Stomach (tissue), 9 donors: ENCODE results near the gene ELMOD3. TPM values are rescaled to one million over a fixed set of nuclear protein-coding genes. Genes with fewer than 3 reads are reported as not detected.
"Not testable (repeated sequence)": the region's sequence is repeated elsewhere in the genome, so short reads cannot be mapped to it uniquely, and the experiment has no call there.

Experiments used
- DNase-seq, 2 donors: peaks; one replicate each; pipeline versions ENCODE4 v3.0.0 to v3.0.0-alpha.2; 2013 to 2019
- H3K27ac ChIP-seq, 5 donors: fragments of 200-600 bp in 4 of 5; sonication (generic) in 4 of 5; one replicate each; pipeline ENCODE4 v1.5.1; 2013 to 2019; ENCODE audit warnings: mild to moderate bottlenecking in 1 of 5, moderate library complexity in 1 of 5
- H3K27me3 ChIP-seq, 3 donors: fragments of 200-600 bp; sonication (generic); one replicate each; pipeline ENCODE4 v1.5.1; 2017 to 2019; ENCODE audit warnings: mixed run types in 1 of 3
- H3K36me3 ChIP-seq, 4 donors: fragments of 200-600 bp; sonication (generic); 1 replicate in 3 of 4; 2 replicates in 1 of 4; pipeline ENCODE4 v1.5.1; 2016 to 2019
- H3K4me1 ChIP-seq, 4 donors: fragments of 200-600 bp; sonication (generic); one replicate each; pipeline ENCODE4 v1.5.1; 2016 to 2019
- H3K4me3 ChIP-seq, 4 donors: fragments of 200-600 bp; sonication (generic) in 3 of 4; one replicate each; pipeline ENCODE4 v1.5.1; 2016 to 2019; ENCODE audit warnings: mild to moderate bottlenecking in 1 of 4
- H3K9me3 ChIP-seq, 4 donors: fragments of 200-600 bp; sonication (generic); one replicate each; pipeline ENCODE4 v1.5.1; 2016 to 2019
- CTCF ChIP-seq, 7 experiments: fragments of 450-650 bp in 4 of 7; fragments of 200-600 bp in 3 of 7; sonication (generic) in 3 of 7; IDR thresholded peaks; one replicate each; pipeline ENCODE4 v1.5.1; 2016 to 2019; ENCODE audit warnings: antibody characterized with exemption in 7 of 7, control low read depth in 2 of 7, mild to moderate bottlenecking in 1 of 7
- EP300 ChIP-seq: sonication (generic); formaldehyde crosslinking; IDR thresholded peaks from one replicate; pipeline ENCODE4 v1.6.1; 2017; ENCODE audit warnings: antibody characterized with exemption
- POLR2A ChIP-seq, 4 donors: fragments of 450-650 bp; IDR thresholded peaks; one replicate each; pipeline ENCODE4 v1.6.1; 2016; ENCODE audit warnings: antibody characterized with exemption in 4 of 4, control low read depth in 2 of 4, mild to moderate bottlenecking in 1 of 4, moderate library complexity in 1 of 4
- POLR2AphosphoS5 ChIP-seq, 3 donors: sonication (generic); formaldehyde crosslinking; IDR thresholded peaks; one replicate each; pipeline ENCODE4 v1.6.1; 2016; ENCODE audit warnings: antibody characterized with exemption in 3 of 3
- WGBS, 5 donors: extraction: QIAGEN DNeasy Blood & Tissue Kit in 3 of 5; methylation state at CpG; one replicate each; pipeline versions ENCODE4 v1.1.5 to v1.1.7; 2013 to 2018; 5-methylcytosine and 5-hydroxymethylcytosine counted together
- intact Hi-C: fragments of 100-400 bp; cut with DNase I; formaldehyde crosslinking; loops from one replicate; pipeline ENCODE4 v1.15.1; 2023; ENCODE audit warnings: low total_unique reads
- polyA plus RNA-seq, 3 donors: library from polyadenylated mRNA; stranded (reverse); fragments of 200-250 nt; gene quantifications; one replicate each; pipeline ENCODE4 v1.2.3, GENCODE V29; 2013
- total RNA-seq, 5 donors: library from RNA; depleted of rRNA; stranded (reverse); fragments of >200 nt; gene quantifications; one replicate each; pipeline versions ENCODE4 v1.1.0 to v1.2.3, GENCODE V29; 2014 to 2016
- donor health status: healthy with polysubstance abuse.
- donor health status: Bipolar disorder and iron deficiency.
- donor health status: healthy.

ELMOD3 gene
- total and polyA plus RNA-seq, 8 donors: 13.4 to 43.8 (median 19.3) TPM

GRCh38 chr2:85411405-85411748 lies 56.8 kb downstream of the ELMOD3 start:
- no peak for TF ChIP-seq EP300
- TF ChIP-seq POLR2A (IDR thresholded peaks at IDR 0.05): no peak
- no peak for TF ChIP-seq CTCF (IDR thresholded peaks at IDR 0.05)
- TF ChIP-seq POLR2AphosphoS5 (IDR thresholded peaks at IDR 0.05): no peak
- no peak for DNase-seq
- WGBS, 5 donors: 91 to 99% (median 92%) methylated on average over 5 of the region's 5 CpGs
- no peaks in the 10 kb centered on the region for H3K9me3 ChIP-seq
- peak overlapping the region in 2 of 5 donors; percentile 66 to 84 for H3K27ac ChIP-seq
- intact Hi-C loops: no loop called here
- H3K27me3 ChIP-seq: peaks cover 0 to 4% (median 0%) of the 10 kb centered on the region in 3 donors
- no peak overlapping the region for H3K4me3 ChIP-seq
- no peaks in the 10 kb centered on the region for H3K36me3 ChIP-seq
- peaks cover 12 to 86% (median 52%) of the 10 kb centered on the region in 4 donors for H3K4me1 ChIP-seq

- peak; percentile 62 to 94 for DNase-seq
- Histone ChIP-seq H3K27ac (peak overlapping the region; percentile 74 to 87 (median 78)), H3K4me3 (peak overlapping the region; percentile 54 to 65 (median 58)), H3K9me3 (no peaks in the 10 kb centered on the region), H3K36me3 (no peaks in the 10 kb centered on the region), H3K4me1 (peaks cover 17 to 74% (median 53%) of the 10 kb centered on the region in 4 donors), H3K27me3 (peaks cover 0 to 4% (median 0%) of the 10 kb centered on the region in 3 donors)
- intact Hi-C loops: no loop called here
- no peak for TF ChIP-seq CTCF (IDR thresholded peaks at IDR 0.05)
- TF ChIP-seq EP300: no peak
- TF ChIP-seq POLR2A (IDR thresholded peaks at IDR 0.05): no peak
- peak in 2 of 3 donors; percentile 59 to 73 for TF ChIP-seq POLR2AphosphoS5 (IDR thresholded peaks at IDR 0.05)
- 5 to 6% (median 6%) methylated on average over 40 to 44 of the region's 44 CpGs for whole genome bisulfite sequencing, 5 donors
Measured at GRCh38 chr2:85413592-85414420, 59.2 kb downstream of the ELMOD3 start.

- Histone ChIP-seq H3K27ac (peak overlapping the region in 4 of 5 donors; percentile 74 to 87 (median 82)), H3K4me1 (peaks cover 22 to 74% (median 53%) of the 10 kb centered on the region in 4 donors), H3K4me3 (peak overlapping the region in 3 of 4 donors; percentile 54 to 65 (median 58))
- H3K9me3 ChIP-seq, intact Hi-C loops, H3K27me3 ChIP-seq, DNase-seq, H3K36me3 ChIP-seq: not testable (repeated sequence)
- 68 to 84% (median 77%) methylated on average over 5 of the region's 5 CpGs for WGBS, 5 donors
Measured at GRCh38 chr2:85414421-85414759, 59.8 kb downstream of the ELMOD3 start.

GRCh38 chr2:85414761-85415553 lies 60.4 kb downstream of the ELMOD3 start:
- Histone ChIP-seq H3K9me3 (no peaks in the 10 kb centered on the region), H3K4me3 (no peak overlapping the region), H3K27me3 (peaks cover 0 to 4% (median 0%) of the 10 kb centered on the region in 3 donors), H3K27ac (peak overlapping the region in 2 of 5 donors; percentile 78 to 85), H3K36me3 (no peaks in the 10 kb centered on the region), H3K4me1 (peaks cover 24 to 74% (median 54%) of the 10 kb centered on the region in 4 donors)
- TF ChIP-seq POLR2AphosphoS5 (IDR thresholded peaks at IDR 0.05) (no peak), CTCF (IDR thresholded peaks at IDR 0.05) (no peak), POLR2A (IDR thresholded peaks at IDR 0.05) (no peak), EP300 (no peak)
- peak in 1 of 2 donors; percentile 54 for DNase-seq
- 72 to 82% (median 75%) methylated on average over 7 of the region's 7 CpGs for WGBS, 5 donors
- intact Hi-C loops: no loop called here
